ENCODE measurements around the gene SEC22C.
A peak's percentile ranks its signal among the peaks of the same experiment; 100 is the strongest.
"Not testable (repeated sequence)": the region's sequence is repeated elsewhere in the genome, so short reads cannot be mapped to it uniquely, and the experiment has no call there.

Gene SEC22C

DNA sequence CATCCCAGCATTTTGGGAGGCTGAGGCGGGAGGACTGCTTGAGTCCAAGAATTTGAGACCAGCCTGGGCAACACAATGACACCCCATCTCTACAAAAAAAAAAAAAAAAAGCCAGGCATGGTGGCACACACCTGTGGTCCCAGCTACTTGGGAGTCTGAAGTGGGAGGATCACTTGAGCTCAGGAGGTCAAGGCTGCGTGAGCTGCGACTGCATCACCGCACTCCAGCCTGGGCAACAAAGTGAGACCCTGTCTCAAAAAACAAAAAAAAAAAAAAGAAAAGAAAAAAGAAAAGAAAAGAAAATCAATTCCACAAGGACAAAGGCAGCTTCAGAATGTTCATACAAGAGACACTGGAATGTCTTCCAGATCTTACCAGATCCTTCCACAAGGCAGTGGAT lies 2.4 kb downstream of the SEC22C start:
- not testable (repeated sequence) for DNase-seq

DNA sequence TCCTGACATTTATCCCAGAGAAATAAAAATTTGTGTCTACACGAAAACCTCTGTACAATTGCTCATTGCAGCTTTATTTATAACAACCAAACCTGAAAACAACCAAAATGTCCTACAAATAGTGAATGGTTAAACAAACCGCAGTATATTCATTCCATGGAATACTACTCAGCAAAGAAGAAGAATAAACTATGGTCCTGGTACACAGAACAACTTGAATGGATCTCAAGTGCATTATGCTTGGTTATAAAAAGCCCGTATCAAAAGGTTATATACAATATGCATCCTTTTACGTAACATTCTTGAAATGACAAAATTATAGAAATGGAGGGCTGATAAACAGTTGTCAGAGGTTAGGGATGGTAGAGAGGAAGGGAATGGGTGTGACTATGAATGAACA lies 3.7 kb downstream of the SEC22C start:
- no peak for DNase-seq

DNA sequence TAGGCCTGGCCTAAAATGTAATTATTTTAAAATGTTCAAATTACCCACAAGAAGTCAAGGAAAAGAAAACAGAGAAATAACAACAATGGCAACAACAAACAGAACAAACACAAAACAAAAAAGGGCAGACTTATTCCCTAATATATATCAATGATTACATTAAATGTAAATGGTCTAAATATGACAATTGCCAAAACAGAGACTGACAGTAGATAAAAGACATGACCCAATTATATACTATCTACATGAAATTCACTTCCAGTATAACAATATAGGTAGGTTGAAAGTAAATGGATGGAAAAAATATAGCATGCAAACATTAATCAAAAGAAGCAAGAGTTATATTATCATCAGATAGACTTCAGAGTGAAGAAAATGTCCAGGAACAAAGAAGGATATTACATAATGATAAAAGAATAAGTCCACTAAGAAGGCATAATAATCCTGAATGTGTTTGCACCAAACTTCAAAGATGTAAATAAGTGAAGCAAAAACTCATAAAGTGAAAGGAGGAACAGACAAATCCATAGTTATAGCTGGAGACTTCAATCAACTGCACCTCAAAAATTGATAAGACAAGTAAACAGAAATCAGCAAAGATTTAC lies 6.5 kb downstream of the SEC22C start:
- no peak for DNase-seq

DNA sequence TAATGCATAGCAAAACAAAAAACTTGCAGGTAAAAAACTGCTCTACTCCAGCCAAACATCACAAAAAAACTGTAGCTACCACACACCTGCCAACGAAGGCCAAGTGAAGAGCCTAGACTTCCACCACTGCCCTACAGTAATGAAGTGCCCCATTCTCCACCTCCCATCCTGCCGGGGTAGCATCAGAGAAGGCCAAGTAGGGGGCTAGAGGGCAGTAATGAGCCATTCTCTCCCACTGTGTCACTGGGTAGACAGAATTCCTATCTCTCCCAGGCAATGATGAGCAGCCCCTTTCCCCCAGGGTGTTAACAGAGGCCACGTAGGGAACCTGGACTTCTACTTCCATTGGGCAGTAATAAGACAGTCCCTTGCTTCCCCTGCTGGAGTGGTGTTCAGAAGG lies 9.5 kb downstream of the SEC22C start:
- DNase-seq = peak; percentile 52

DNA sequence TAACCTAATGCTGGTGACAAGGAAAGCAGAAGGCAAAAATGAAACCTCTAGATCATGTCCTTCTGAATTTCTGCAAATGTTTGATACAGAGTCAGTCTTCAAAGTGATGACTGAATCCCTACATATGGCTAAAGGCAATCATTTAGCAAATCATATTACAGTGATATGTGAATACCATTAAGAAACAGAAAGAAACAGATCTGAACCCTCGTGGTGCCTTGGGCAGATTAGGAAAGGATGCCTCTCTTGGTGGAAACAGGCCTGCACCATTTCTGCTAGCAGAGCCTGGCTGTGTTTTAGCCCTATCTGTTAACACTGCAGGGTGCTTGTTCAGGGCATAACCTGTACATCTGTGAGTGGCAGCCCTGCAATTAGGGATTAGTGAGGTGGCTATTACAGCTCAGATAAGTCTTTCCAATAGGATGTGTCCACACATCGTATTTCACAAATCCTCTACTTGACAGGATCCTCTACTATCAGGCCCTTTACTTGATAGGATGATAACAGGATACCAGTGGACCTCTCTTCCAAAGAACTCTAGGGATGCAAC lies 12.1 kb downstream of the SEC22C start:
- DNase-seq = no peak

DNA sequence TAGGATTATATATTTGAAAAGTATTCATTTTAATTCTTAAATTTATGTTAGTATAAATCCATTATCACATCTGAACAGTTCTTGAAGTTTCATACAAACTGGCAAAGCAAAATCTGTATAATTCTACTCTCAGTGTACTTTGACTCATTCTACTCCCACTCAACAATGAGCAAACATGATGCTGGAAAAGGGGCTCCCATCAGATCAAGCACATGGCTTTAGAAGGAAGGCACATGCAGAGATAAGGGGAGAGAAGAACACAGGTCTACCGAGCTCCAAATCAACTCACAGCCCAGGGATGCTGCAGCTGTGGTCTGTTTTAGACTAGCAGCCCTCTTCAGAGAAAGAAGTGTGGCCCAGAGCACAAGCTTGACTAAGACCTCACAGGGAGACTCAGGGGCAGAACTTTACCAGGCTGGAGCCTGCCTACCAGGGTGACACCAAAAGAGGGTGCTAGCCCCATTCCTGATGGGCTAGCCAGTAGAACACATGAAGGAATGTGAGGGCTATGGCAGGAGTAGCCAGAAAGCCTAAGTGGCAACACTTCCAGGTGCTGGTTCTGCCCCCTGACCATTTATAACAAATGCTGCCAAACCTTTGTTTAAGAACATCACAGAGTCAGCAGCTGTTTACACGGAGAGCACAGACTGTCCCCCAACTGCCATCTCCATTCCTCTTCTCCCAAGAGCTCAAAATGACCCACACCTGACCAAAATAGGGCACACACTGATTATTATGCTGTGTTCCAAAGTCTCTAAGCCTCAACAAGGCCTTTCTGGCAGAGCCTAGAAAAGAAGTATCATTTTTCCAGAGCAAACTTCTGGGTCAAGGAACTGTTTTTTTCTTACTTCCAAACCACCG lies 19.5 kb downstream of the SEC22C start:
- no peak for DNase-seq

DNA sequence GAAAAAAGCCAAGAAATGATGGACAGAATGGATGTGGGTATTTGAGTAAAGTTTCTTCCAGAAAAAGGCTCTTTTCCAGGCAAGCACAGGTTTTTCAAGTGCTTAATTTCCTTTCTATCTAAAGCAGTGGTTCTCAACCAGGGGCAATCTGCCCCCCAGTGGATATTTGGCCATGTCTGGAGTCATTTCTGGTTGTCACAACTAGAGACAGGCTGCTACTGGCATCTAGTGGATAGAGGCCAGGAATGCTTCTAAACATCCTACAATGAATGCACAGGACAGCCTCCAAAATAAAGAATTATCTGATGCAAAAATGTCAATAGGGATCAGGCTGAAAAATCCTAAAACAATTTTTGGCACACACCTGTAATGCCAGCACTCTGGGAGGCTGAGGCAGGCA lies 23.9 kb downstream of the SEC22C start:
- DNase-seq = no peak

DNA sequence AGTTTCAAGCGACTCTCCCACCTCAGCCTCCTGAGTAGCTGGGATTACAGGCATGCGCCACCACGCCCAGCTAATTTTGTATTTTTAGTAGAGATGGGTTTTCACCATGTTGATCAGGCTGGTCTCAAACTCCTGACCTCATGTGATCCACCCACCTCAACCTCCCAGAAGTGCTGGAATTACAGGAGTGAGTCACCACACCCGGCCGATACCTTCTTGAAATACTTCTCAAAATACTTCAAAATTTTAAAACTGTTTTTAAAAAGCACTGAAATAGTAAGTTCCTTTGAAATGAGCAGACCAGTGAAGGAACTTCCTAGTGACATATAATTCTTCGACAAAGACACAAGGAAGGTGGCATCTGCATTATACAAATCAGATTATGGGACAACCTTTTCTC lies 24.9 kb downstream of the SEC22C start:
- DNase-seq = not testable (repeated sequence)

DNA sequence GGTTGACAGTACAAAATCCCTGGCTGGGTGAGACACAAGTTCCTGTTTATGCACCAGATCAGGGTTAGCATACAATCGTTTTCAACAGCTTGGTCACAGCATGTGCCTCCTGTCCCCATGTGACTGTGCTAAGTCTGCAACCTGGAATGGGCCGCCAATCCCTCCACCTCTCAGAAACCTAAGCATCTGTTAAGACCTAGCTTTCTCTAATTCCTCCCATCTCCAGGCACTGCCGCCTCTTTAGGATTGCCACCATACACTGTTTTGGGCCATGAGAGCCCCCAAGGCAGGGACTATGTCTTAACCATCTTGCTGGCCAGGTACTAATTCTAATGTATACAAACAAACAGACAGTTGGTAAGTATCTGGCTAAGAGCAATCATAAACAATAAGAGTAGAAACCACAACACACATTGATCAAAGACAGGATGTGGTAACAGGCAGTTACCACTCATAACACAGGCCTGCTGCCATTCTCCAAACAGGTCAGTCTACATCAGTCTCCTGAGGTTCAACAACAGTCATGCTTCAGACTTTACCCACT lies 25.6 kb downstream of the SEC22C start:
- no peak for DNase-seq

DNA sequence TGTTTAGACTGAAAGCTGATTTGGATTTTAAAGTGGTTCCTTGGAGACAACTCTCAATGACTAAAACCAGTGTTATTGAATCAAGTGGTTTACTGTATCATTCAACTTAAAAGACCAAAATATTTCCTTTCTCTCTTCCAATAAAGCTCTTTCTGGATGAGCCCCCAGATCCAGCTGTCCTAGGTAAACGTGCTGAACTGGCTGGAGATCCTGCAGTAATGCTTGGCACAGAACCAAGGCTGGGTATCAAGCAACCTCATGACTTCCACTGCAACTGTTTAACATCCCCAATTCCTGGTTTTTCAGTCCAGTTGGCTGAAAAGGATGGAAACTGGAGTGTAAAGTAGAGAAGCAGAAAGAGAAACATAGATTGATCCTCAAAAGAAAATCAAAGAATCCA lies 28.9 kb downstream of the SEC22C start:
- DNase-seq = no peak

DNA sequence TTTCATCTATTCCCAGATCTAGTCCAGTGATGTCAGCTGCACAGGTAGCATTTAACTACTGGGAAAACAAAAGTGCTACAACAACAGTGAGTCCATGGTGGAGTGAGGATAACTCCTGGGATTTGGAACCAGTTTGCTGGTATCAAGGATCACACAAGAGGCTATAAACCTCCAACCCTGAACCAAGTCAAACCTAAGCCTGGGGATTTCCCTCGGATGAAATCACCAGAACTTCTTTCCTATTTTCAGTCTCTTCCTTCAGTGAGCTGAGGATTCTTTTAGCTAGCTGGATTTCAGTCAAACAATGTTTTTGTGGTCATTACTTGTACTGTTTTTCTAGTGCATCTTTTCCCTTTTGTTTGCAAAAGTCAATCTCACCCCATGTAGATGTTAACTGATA lies 31.5 kb downstream of the SEC22C start:
- no peak for DNase-seq

DNA sequence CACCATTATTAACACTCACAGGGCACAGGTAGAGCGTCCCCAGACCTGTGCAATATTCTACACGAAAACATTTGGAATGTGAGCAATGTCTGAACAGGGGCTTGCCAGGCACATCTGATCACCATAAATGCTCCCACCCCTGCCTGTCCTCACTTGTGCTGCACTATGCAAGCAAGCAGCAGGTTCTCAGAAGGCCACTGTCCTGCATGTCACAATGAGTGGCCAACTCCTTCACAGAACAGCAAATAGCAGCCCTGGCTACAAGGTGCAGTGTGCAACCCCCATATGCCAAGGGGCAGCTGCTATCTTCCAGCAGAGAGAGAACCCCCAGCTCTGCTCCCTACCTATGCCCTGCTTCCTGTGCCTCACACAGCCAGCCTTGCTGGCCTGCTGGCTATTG lies 32.6 kb downstream of the SEC22C start:
- no peak for DNase-seq

DNA sequence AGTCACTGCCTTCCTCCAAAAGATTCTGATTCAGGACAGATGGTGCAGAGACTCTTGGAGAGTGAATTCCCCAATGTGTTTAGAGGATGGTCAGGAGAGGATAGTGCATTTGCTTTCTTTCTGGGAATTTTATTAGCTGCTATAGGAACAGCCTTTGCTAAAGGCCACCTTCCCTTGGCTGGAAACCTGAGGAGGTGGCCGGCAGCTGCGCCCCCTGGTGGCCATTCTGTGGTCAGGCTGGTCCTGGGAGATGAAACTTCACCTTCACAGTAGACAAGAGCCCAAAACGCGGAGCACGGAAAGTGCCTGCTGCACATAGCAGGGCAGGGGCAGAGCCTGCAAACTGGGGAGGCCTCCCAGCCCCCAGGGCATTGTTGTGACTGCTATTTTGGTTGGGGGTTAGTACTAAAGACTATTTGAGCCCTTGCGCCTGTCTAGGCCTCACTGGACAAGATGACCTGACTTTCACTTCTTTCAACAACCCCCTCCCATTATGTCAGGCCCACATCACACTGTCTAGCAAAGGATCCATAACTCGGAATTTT lies 34.3 kb downstream of the SEC22C start:
- peak; percentile 53 for DNase-seq

DNA sequence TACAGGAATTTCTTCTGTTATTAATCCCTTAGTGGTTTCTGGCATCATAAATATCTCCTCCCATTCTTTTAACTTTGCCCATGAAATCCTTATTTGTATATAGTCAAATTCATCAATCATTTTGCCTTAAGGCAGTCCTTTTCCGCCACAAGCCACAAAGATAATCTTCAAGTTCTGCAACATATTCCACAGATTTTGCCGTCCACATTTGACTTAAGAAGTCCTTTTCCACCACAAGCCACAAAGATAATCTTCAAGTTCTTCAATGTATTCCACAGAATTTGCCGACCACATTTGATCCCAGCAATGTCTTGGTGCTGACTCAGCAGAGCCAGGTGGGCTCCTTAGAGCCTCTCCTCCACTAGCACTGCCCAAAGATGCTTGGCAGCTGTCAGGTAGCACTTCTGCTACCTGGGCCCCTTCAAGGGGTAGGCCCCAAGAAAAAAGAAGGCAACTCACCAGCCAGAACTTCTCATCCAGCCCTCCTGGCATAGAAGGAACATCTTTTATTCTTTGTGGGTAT lies 35.0 kb downstream of the SEC22C start:
- no peak for DNase-seq

DNA sequence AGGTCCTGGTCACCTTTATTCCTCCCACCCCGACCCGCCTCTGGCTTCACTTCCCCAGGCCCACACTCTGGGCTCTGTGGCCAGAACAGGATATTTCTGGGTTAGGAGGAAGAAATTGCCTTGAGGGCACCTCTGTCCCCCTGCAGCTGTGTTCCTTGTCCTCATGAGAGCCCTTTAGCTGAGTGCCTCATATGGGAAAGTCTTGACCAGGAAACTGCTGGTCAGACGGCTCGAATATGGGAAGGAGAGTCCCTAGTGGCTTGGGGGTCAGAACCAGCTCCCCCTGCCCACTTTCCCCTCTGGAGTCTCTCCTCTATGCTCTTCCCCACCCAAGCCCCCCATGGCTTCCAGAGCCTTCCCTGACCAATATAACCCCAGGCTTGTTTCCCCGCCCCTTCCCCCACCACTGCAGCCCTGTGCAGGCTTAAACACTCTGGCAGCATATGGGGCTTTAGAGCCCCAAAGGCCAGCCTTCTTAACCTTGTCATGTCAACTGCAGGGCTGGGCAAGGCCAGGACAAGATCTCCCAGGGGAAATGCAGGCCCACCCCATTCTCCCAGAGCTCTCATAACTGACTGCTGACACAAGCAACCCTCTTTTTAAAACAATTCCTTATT lies 36.4 kb downstream of the SEC22C start:
- no peak for DNase-seq

DNA sequence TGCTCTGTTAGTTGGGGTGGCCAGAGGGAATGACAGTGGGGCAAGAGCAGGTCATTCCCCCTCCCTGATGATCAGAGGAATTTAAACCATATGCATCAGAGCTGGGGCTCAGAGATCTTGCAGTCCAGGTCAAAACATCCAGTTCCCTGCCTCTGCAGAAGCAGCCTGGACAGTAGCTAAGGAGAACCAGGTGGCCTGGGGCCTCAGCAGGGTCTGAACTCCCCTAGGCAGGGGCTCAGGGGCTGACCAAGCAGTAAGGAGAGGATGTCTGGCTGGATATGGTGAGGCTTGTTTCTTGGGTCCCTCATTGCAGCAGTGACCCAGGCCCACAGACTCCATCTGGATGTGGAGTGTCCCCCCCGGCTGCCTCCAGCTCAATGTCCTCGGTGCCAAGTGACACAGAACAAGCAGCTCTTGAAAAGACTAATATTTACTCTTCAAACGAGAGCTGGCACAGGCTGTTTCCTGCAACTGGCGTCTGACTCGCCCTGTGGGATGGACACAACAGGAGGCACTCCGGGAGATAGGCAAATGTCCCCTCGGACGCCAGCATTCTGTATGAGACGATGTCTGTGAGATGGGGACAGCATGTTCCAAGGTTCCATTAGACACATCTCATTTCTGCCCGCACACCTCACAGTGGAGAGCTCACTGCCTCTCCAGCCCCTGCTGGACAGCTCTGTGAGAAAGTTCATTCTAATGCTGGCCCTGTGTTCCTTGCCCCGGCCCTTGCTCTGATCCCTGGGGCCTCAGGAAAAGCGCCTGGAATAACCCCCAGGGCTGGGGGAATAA lies 37.1 kb downstream of the SEC22C start:
- DNase-seq = no peak

DNA sequence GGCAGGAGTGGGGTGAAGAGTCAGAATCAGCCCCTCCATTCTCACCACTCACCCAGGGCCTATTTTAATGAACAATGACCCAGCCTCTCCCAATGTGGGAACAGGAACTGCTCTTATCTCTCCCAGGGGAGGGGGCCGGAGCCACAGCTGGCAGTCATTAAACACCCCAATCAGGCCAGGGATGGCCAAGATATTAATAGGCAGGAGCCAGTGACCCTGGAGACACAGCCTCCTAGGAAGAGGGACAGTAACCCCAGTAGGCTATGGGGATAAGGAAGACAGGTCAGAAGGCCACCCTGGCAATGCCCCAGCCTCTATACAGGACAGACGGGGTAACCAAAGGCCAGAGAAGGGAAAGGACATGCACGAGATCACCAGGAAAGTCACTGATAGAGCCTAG lies 40.7 kb downstream of the SEC22C start:
- no peak for DNase-seq

DNA sequence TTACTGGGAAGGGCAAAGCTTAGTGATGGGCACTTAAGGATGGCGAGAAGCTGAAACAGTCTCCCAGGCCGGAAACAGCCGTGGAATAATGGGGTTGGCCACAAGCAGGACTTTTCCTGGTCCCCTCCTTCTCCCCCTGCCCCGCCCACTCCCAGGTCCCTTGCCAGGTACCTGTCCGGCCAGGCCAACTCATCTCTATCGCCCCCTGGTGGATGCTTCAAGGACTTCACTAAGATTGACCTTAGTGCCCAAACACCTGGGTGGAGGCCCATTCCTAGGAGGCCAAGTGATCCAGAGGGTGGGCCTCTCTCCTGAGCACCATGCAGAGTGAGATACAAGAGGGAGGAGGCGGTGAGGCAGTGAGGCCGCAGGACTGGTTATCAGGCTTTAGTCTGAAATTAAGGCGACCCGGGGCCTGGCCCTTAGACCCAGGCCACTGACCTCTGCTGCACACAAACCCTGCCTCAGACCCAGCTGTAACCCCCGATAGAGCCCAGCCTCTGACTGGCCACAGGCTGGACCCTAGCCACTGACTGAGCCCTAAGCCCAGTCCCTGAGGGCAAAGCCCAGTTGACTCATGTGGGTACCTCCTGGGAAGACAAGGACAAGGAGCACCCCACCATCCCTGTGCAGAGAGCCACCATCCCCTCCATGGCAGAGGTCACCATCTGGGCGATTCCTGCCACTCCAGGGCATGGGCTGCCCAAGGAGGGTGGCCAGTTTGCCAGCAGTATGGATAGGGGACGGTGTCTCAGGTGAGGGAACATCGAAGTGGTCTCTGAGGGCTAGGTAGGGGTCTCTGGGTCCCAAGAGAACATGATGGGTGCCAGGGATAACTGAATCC lies 41.7 kb downstream of the SEC22C start:
- peak; percentile 17 for DNase-seq

DNA sequence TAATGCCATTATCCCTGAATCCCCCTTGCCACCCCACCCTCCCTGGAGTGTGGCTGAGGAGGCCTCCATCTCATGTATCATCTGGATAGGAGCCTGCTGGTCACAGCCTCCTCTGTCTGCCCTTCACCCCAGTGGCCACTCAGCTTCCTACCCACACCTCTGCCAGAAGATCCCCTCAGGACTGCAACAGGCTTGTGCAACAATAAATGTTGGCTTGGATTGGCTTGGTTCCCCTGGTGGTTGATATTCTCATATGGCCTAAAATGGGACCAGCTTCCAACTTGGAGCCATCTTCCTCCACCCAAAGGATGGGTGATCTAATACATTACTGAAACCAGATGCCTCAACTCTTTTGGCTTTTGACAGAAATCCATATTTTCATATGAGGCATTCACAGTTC lies 44.4 kb downstream of the SEC22C start:
- DNase-seq = no peak

DNA sequence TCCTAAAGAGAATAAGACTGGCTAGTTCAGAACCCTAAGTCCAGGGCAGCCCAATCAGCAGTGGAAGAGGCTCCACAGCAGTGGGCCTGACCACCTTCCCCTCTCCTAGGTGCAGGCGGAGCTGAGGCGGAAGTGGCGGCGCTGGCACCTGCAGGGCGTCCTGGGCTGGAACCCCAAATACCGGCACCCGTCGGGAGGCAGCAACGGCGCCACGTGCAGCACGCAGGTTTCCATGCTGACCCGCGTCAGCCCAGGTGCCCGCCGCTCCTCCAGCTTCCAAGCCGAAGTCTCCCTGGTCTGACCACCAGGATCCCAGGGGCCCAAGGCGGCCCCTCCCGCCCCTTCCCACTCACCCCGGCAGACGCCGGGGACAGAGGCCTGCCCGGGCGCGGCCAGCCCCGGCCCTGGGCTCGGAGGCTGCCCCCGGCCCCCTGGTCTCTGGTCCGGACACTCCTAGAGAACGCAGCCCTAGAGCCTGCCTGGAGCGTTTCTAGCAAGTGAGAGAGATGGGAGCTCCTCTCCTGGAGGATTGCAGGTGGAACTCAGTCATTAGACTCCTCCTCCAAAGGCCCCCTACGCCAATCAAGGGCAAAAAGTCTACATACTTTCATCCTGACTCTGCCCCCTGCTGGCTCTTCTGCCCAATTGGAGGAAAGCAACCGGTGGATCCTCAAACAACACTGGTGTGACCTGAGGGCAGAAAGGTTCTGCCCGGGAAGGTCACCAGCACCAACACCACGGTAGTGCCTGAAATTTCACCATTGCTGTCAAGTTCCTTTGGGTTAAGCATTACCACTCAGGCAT lies 45.6 kb downstream of the SEC22C start:
- peak; percentile 15 for DNase-seq
